Osteocyte (in vitro differentiated cells): ENCODE measurements around the gene TRAK2. TPM values are rescaled to one million over a fixed set of nuclear protein-coding genes. Genes with fewer than 3 reads are reported as not detected.
A peak's percentile ranks its signal among the peaks of the same experiment; 100 is the strongest.

ENCODE experiments used
- DNase-seq: peaks from one replicate; pipeline ENCODE4 v3.0.0; 2021; ENCODE audit warnings: mixed read lengths; ENCODE audit not compliant: unreplicated experiment; ENCODE audit errors: extremely low spot score
- H3K27ac Mint-ChIP-seq: one replicate; pipeline ENCODE4 v1.8.0; 2021; ENCODE audit warnings: mild to moderate bottlenecking, mixed read lengths; ENCODE audit not compliant: unreplicated experiment
- H3K27me3 Mint-ChIP-seq: one replicate; pipeline ENCODE4 v1.8.0; 2021; ENCODE audit warnings: mixed read lengths; ENCODE audit not compliant: unreplicated experiment
- H3K36me3 Mint-ChIP-seq: one replicate; pipeline ENCODE4 v1.8.0; 2021; ENCODE audit warnings: mixed read lengths; ENCODE audit not compliant: unreplicated experiment
- H3K4me1 Mint-ChIP-seq: one replicate; pipeline ENCODE4 v1.8.0; 2021; ENCODE audit warnings: mixed read lengths; ENCODE audit not compliant: unreplicated experiment
- H3K4me3 Mint-ChIP-seq: one replicate; pipeline ENCODE4 v1.8.0; 2021; ENCODE audit warnings: mild to moderate bottlenecking, moderate library complexity, mixed read lengths; ENCODE audit not compliant: unreplicated experiment
- H3K9me3 Mint-ChIP-seq: one replicate; pipeline ENCODE4 v1.8.0; 2021; ENCODE audit warnings: mixed read lengths; ENCODE audit not compliant: unreplicated experiment
- CTCF ChIP-seq: fragments of 200-600 bp; sonication (generic); IDR thresholded peaks from 2 replicates; pipeline ENCODE4 v1.5.0; 2021; ENCODE audit warnings: antibody characterized with exemption, mild to moderate bottlenecking, moderate library complexity
- total RNA-seq: library from RNA; stranded (reverse); gene quantifications from 2 replicates; pipeline ENCODE4 v1.2.1, GENCODE V29; 2021

The TRAK2 gene
- total RNA-seq, 1 donor from 2014 or later, result 38.7 TPM

GRCh38 chr2:201452058-201452921 lies 1.0 kb upstream of the TRAK2 start:
- no peaks in the 10 kb centered on the region for H3K9me3 Mint-ChIP-seq
- H3K27me3 Mint-ChIP-seq, result no peaks in the 10 kb centered on the region
- H3K36me3 Mint-ChIP-seq, result peaks cover 7% of the 10 kb centered on the region
- DNase-seq, result no peak
- H3K4me3 Mint-ChIP-seq, result peak overlapping the region; percentile 79
- peaks cover 23% of the 10 kb centered on the region for H3K4me1 Mint-ChIP-seq
- H3K27ac Mint-ChIP-seq, result peak overlapping the region; percentile 75
- TF ChIP-seq CTCF, result no peak

GRCh38 chr2:201450954-201451291 lies 335 bp downstream of the TRAK2 start:
- no peak for TF ChIP-seq CTCF
- peaks cover 23% of the 10 kb centered on the region for H3K4me1 Mint-ChIP-seq
- no peaks in the 10 kb centered on the region for H3K27me3 Mint-ChIP-seq
- H3K36me3 Mint-ChIP-seq, result peaks cover 10% of the 10 kb centered on the region
- H3K9me3 Mint-ChIP-seq, result no peaks in the 10 kb centered on the region
- no peak for DNase-seq
- peak overlapping the region; percentile 95 for H3K4me3 Mint-ChIP-seq
- peak overlapping the region; percentile 96 for H3K27ac Mint-ChIP-seq

GRCh38 chr2:201448701-201449100 lies 2.6 kb downstream of the TRAK2 start:
- DNase-seq, result no peak
- no peak for TF ChIP-seq CTCF
- H3K4me1 Mint-ChIP-seq, result peaks cover 21% of the 10 kb centered on the region
- H3K4me3 Mint-ChIP-seq, result no peak overlapping the region
- no peaks in the 10 kb centered on the region for H3K27me3 Mint-ChIP-seq
- H3K36me3 Mint-ChIP-seq, result peaks cover 10% of the 10 kb centered on the region
- no peaks in the 10 kb centered on the region for H3K9me3 Mint-ChIP-seq
- no peak overlapping the region for H3K27ac Mint-ChIP-seq

- Mint-ChIP-seq H3K27ac (no peak overlapping the region), H3K9me3 (no peaks in the 10 kb centered on the region), H3K36me3 (peaks cover 10% of the 10 kb centered on the region), H3K4me1 (peaks cover 20% of the 10 kb centered on the region), H3K4me3 (no peak overlapping the region), H3K27me3 (no peaks in the 10 kb centered on the region)
- TF ChIP-seq CTCF, result no peak
- no peak for DNase-seq
Measured at GRCh38 chr2:201448061-201448460, 3.2 kb downstream of the TRAK2 start.

GRCh38 chr2:201447086-201447485 lies 4.2 kb downstream of the TRAK2 start:
- Mint-ChIP-seq H3K27ac (no peak overlapping the region), H3K9me3 (no peaks in the 10 kb centered on the region), H3K4me1 (peaks cover 13% of the 10 kb centered on the region), H3K27me3 (no peaks in the 10 kb centered on the region), H3K4me3 (no peak overlapping the region), H3K36me3 (peaks cover 10% of the 10 kb centered on the region)
- no peak for TF ChIP-seq CTCF
- no peak for DNase-seq
